Naive B cell (primary cell): ENCODE results near the gene GALNT1. TPM values are rescaled to one million over a fixed set of nuclear protein-coding genes. Genes with fewer than 3 reads are reported as not detected.
A peak's percentile ranks its signal among the peaks of the same experiment; 100 is the strongest.

ENCODE experiments used
- ATAC-seq, 2 donors: fragments of 150-1000 bp; cut with Tn5 transposase; 2 replicates each; pipeline ENCODE4 v1.10.0; 2021; ENCODE audit warnings: low read depth in 2 of 2, mild to moderate bottlenecking in 2 of 2, moderate library complexity in 2 of 2
- DNase-seq: peaks from one replicate; pipeline ENCODE4 v3.0.0; 2022
- H3K27ac Mint-ChIP-seq, 6 donors: one replicate each; pipeline ENCODE4 v1.8.0; 2020 to 2022; ENCODE audit warnings: mild to moderate bottlenecking in 6 of 6, mixed read lengths in 6 of 6, moderate library complexity in 5 of 6, inconsistent platforms in 2 of 6
- H3K27me3 Mint-ChIP-seq, 3 donors: one replicate each; pipeline ENCODE4 v1.8.0; 2021 to 2022; ENCODE audit warnings: mixed read lengths in 3 of 3, mild to moderate bottlenecking in 1 of 3
- H3K36me3 Mint-ChIP-seq, 2 donors: one replicate each; pipeline ENCODE4 v1.8.0; 2020 to 2022; ENCODE audit warnings: mixed read lengths in 2 of 2, inconsistent platforms in 1 of 2, mild to moderate bottlenecking in 1 of 2
- H3K4me1 Mint-ChIP-seq, 3 donors: one replicate each; pipeline ENCODE4 v1.8.0; 2020 to 2022; ENCODE audit warnings: mixed read lengths in 3 of 3, inconsistent platforms in 1 of 3, mild to moderate bottlenecking in 1 of 3, moderate library complexity in 1 of 3
- H3K4me3 Mint-ChIP-seq, 8 donors: one replicate each; pipeline ENCODE4 v1.8.0; 2020 to 2022; ENCODE audit warnings: mild to moderate bottlenecking in 8 of 8, mixed read lengths in 8 of 8, moderate library complexity in 8 of 8, inconsistent platforms in 2 of 8
- H3K9me3 Mint-ChIP-seq, 7 donors: one replicate each; pipeline ENCODE4 v1.8.0; 2020 to 2022; ENCODE audit warnings: mixed read lengths in 7 of 7, mild to moderate bottlenecking in 5 of 7, inconsistent platforms in 2 of 7, moderate library complexity in 1 of 7
- polyA plus RNA-seq, 6 donors: library from polyadenylated mRNA; unstranded; fragments of 300-500 nt; fragmentation: Illumina TruSeq; gene quantifications; one replicate each; pipeline ENCODE4 v1.2.3, GENCODE V29; 2021; ENCODE audit warnings: low read depth in 6 of 6

The GALNT1 gene
- polyA plus RNA-seq, 6 donors from 2014 or later, result 34.3 to 72.5 (median 42.7) TPM

- Mint-ChIP-seq H3K4me3 (no peak overlapping the region), H3K9me3 (peaks cover 8 to 49% (median 17%) of the 10 kb centered on the region in 7 donors), H3K27me3 (peaks cover 14 to 26% (median 19%) of the 10 kb centered on the region in 3 donors), H3K4me1 (no peaks in the 10 kb centered on the region), H3K27ac (no peak overlapping the region), H3K36me3 (peaks cover 0 to 10% of the 10 kb centered on the region in 2 donors)
- ATAC-seq, result no peak
- no peak for DNase-seq
Observed at GRCh38 chr18:35721431-35722081, 140.0 kb downstream of the GALNT1 start.

- Mint-ChIP-seq H3K9me3 (peaks cover 9 to 44% (median 20%) of the 10 kb centered on the region in 7 donors), H3K27me3 (peaks cover 7 to 25% (median 20%) of the 10 kb centered on the region in 3 donors), H3K4me3 (no peak overlapping the region), H3K36me3 (peaks cover 0 to 31% of the 10 kb centered on the region in 2 donors), H3K27ac (no peak overlapping the region), H3K4me1 (no peaks in the 10 kb centered on the region)
- DNase-seq, result no peak
- ATAC-seq, result no peak
Observed at GRCh38 chr18:35728676-35729075, 147.1 kb downstream of the GALNT1 start.

GRCh38 chr18:35729991-35730668, 148.6 kb downstream of the GALNT1 start:
- H3K9me3 Mint-ChIP-seq, result peaks cover 9 to 44% (median 20%) of the 10 kb centered on the region in 7 donors

GRCh38 chr18:35730691-35731370, 149.3 kb downstream of the GALNT1 start:
- Mint-ChIP-seq H3K27ac (peak overlapping the region in 2 of 6 donors; percentile 28 to 54), H3K4me1 (no peaks in the 10 kb centered on the region), H3K4me3 (no peak overlapping the region), H3K9me3 (peaks cover 9 to 44% (median 20%) of the 10 kb centered on the region in 7 donors), H3K36me3 (peaks cover 0 to 31% of the 10 kb centered on the region in 2 donors), H3K27me3 (peaks cover 7 to 32% (median 19%) of the 10 kb centered on the region in 3 donors)
- DNase-seq (no peak), ATAC-seq (no peak)

More at GRCh38 chr18:35729991-35730668, 148.6 kb downstream of the GALNT1 start:
- Mint-ChIP-seq H3K4me3 (no peak overlapping the region), H3K27me3 (peaks cover 7 to 28% (median 23%) of the 10 kb centered on the region in 3 donors), H3K36me3 (peaks cover 0 to 31% of the 10 kb centered on the region in 2 donors), H3K4me1 (no peaks in the 10 kb centered on the region), H3K27ac (peak overlapping the region in 1 of 6 donors; percentile 29)
- ATAC-seq (no peak), DNase-seq (no peak)

- Mint-ChIP-seq H3K4me1 (no peaks in the 10 kb centered on the region), H3K27me3 (peaks cover 0 to 27% (median 11%) of the 10 kb centered on the region in 3 donors), H3K4me3 (no peak overlapping the region), H3K9me3 (peaks cover 5 to 36% (median 16%) of the 10 kb centered on the region in 7 donors), H3K27ac (no peak overlapping the region), H3K36me3 (peaks cover 0 to 31% of the 10 kb centered on the region in 2 donors)
- no peak for ATAC-seq
- DNase-seq, result no peak
Observed at GRCh38 chr18:35731701-35732100, 150.2 kb downstream of the GALNT1 start.

- Mint-ChIP-seq H3K4me1 (no peaks in the 10 kb centered on the region), H3K27ac (no peak overlapping the region), H3K27me3 (peaks cover 0 to 27% (median 11%) of the 10 kb centered on the region in 3 donors), H3K9me3 (peaks cover 5 to 31% (median 16%) of the 10 kb centered on the region in 7 donors), H3K4me3 (no peak overlapping the region), H3K36me3 (peaks cover 0 to 31% of the 10 kb centered on the region in 2 donors)
- ATAC-seq (no peak), DNase-seq (no peak)
Observed at GRCh38 chr18:35732162-35732561, 150.6 kb downstream of the GALNT1 start.

- DNase-seq (no peak), ATAC-seq (no peak)
- peaks cover 0 to 31% of the 10 kb centered on the region in 2 donors for H3K36me3 Mint-ChIP-seq
- H3K4me3 Mint-ChIP-seq, result no peak overlapping the region
- peaks cover 5 to 31% (median 17%) of the 10 kb centered on the region in 7 donors for H3K9me3 Mint-ChIP-seq
- peak overlapping the region in 1 of 6 donors; percentile 5 for H3K27ac Mint-ChIP-seq
- H3K4me1 Mint-ChIP-seq, result no peaks in the 10 kb centered on the region
- H3K27me3 Mint-ChIP-seq, result peaks cover 0 to 24% (median 11%) of the 10 kb centered on the region in 3 donors
Observed at GRCh38 chr18:35732636-35733035, 151.1 kb downstream of the GALNT1 start.

GRCh38 chr18:35733408-35733807, 151.9 kb downstream of the GALNT1 start:
- Mint-ChIP-seq H3K9me3 (peaks cover 5 to 34% (median 19%) of the 10 kb centered on the region in 7 donors), H3K27me3 (peaks cover 0 to 24% (median 11%) of the 10 kb centered on the region in 3 donors), H3K4me3 (no peak overlapping the region), H3K27ac (no peak overlapping the region), H3K36me3 (peaks cover 1 to 26% of the 10 kb centered on the region in 2 donors), H3K4me1 (no peaks in the 10 kb centered on the region)
- no peak for ATAC-seq
- DNase-seq, result no peak

GRCh38 chr18:35736696-35737095, 155.2 kb downstream of the GALNT1 start:
- H3K4me1 Mint-ChIP-seq, result no peaks in the 10 kb centered on the region
- no peak for ATAC-seq
- no peak overlapping the region for H3K4me3 Mint-ChIP-seq
- peaks cover 0 to 27% (median 7%) of the 10 kb centered on the region in 7 donors for H3K9me3 Mint-ChIP-seq
- peaks cover 0 to 4% of the 10 kb centered on the region in 2 donors for H3K36me3 Mint-ChIP-seq
- no peak overlapping the region for H3K27ac Mint-ChIP-seq
- H3K27me3 Mint-ChIP-seq, result peaks cover 0 to 28% (median 11%) of the 10 kb centered on the region in 3 donors
- DNase-seq, result no peak

- H3K36me3 Mint-ChIP-seq, result peaks cover 0 to 4% of the 10 kb centered on the region in 2 donors
- H3K27me3 Mint-ChIP-seq, result peaks cover 2 to 23% (median 4%) of the 10 kb centered on the region in 3 donors
- no peaks in the 10 kb centered on the region for H3K4me1 Mint-ChIP-seq
- no peak overlapping the region for H3K4me3 Mint-ChIP-seq
- DNase-seq (no peak), ATAC-seq (no peak)
- peaks cover 0 to 27% (median 7%) of the 10 kb centered on the region in 7 donors for H3K9me3 Mint-ChIP-seq
- no peak overlapping the region for H3K27ac Mint-ChIP-seq
Observed at GRCh38 chr18:35739778-35740177, 158.2 kb downstream of the GALNT1 start.

GRCh38 chr18:35740656-35741055, 159.1 kb downstream of the GALNT1 start:
- peaks cover 4 to 36% (median 11%) of the 10 kb centered on the region in 7 donors for H3K9me3 Mint-ChIP-seq
- ATAC-seq (no peak), DNase-seq (no peak)
- no peak overlapping the region for H3K4me3 Mint-ChIP-seq
- H3K4me1 Mint-ChIP-seq, result no peaks in the 10 kb centered on the region
- peaks cover 4 to 5% of the 10 kb centered on the region in 2 donors for H3K36me3 Mint-ChIP-seq
- peaks cover 5 to 24% (median 7%) of the 10 kb centered on the region in 3 donors for H3K27me3 Mint-ChIP-seq
- no peak overlapping the region for H3K27ac Mint-ChIP-seq

- no peak overlapping the region for H3K4me3 Mint-ChIP-seq
- ATAC-seq (no peak), DNase-seq (no peak)
- H3K36me3 Mint-ChIP-seq, result peaks cover 0 to 15% of the 10 kb centered on the region in 2 donors
- H3K27ac Mint-ChIP-seq, result no peak overlapping the region
- peaks cover 3 to 32% (median 7%) of the 10 kb centered on the region in 7 donors for H3K9me3 Mint-ChIP-seq
- no peaks in the 10 kb centered on the region for H3K4me1 Mint-ChIP-seq
- H3K27me3 Mint-ChIP-seq, result peaks cover 9 to 17% (median 9%) of the 10 kb centered on the region in 3 donors
Observed at GRCh38 chr18:35743916-35744315, 162.4 kb downstream of the GALNT1 start.

- Mint-ChIP-seq H3K4me1 (no peaks in the 10 kb centered on the region), H3K4me3 (no peak overlapping the region), H3K36me3 (peaks cover 0 to 15% of the 10 kb centered on the region in 2 donors), H3K27me3 (peaks cover 9 to 17% (median 9%) of the 10 kb centered on the region in 3 donors), H3K27ac (no peak overlapping the region), H3K9me3 (peaks cover 3 to 22% (median 7%) of the 10 kb centered on the region in 7 donors)
- ATAC-seq (no peak), DNase-seq (no peak)
Observed at GRCh38 chr18:35745814-35746213, 164.3 kb downstream of the GALNT1 start.
